Pancreas (tissue), 10 donors: ENCODE results near the gene CLEC19A. TPM values are rescaled to one million over a fixed set of nuclear protein-coding genes. Genes with fewer than 3 reads are reported as not detected.

ENCODE experiments used
- ATAC-seq, 4 donors: fragments of 200-7000 bp; cut with Tn5 transposase; one replicate each; pipeline versions ENCODE4 v1.8.0 to v1.9.1; 2020; ENCODE audit warnings: mild to moderate bottlenecking in 4 of 4, moderate library complexity in 4 of 4
- DNase-seq, 6 donors: peaks; one replicate each; pipeline ENCODE4 v3.0.0-alpha.2; 2020
- FAIRE-seq: peaks from 2 replicates; lab custom pipeline; 2012; peaks lifted over from hg19 to GRCh38; lab: Jason Lieb, UNC
- H3K27ac ChIP-seq, 4 donors: fragments of 200-600 bp; sonication (generic); 1 replicate in 3 of 4; 2 replicates in 1 of 4; pipeline versions ENCODE4 v1.5.0 to v1.8.0; 2020
- H3K27me3 ChIP-seq, 4 donors: fragments of 200-600 bp; one replicate each; pipeline ENCODE4 v1.8.0; 2021
- H3K36me3 ChIP-seq, 3 donors: fragments of 200-600 bp; sonication (generic) in 1 of 3; one replicate each; pipeline versions ENCODE4 v1.5.0 to v1.8.0; 2020 to 2021
- H3K4me1 ChIP-seq, 3 donors: fragments of 200-600 bp; one replicate each; pipeline ENCODE4 v1.8.0; 2021
- H3K4me3 ChIP-seq, 4 donors: fragments of 200-600 bp; sonication (generic) in 2 of 4; one replicate each; pipeline versions ENCODE4 v1.5.0 to v1.8.0; 2020 to 2021
- H3K9me3 ChIP-seq, 4 donors: fragments of 200-600 bp; one replicate each; pipeline ENCODE4 v1.8.0; 2021
- CTCF ChIP-seq, 4 donors: fragments of 200-600 bp; sonication (generic) in 3 of 4; IDR thresholded peaks; one replicate each; pipeline versions ENCODE4 v1.5.0 to v1.8.0; 2021; ENCODE audit warnings: antibody characterized with exemption in 4 of 4
- WGBS, 2 donors: extraction: QIAGEN DNeasy Blood & Tissue Kit; methylation state at CpG; one replicate each; pipeline ENCODE4 v1.1.7; 2013; 5-methylcytosine and 5-hydroxymethylcytosine counted together
- intact Hi-C, 3 donors: fragments of 100-400 bp; cut with DNase I; formaldehyde crosslinking; loops; one replicate each; pipeline versions ENCODE4 v1.11.1 to v1.14.2; 2022
- polyA plus RNA-seq, 2 donors: library from polyadenylated mRNA; stranded (reverse); fragments of 200-250 nt; gene quantifications; one replicate each; pipeline ENCODE4 v1.2.3, GENCODE V29; 2013
- total RNA-seq, 6 donors: library from RNA; stranded (reverse); fragmentation: NEBNext Ultra II Directional in 4 of 6; extraction: Animal tissue kit (Norgen Biotek cat#: 25700) in 4 of 6; gene quantifications; one replicate each; pipeline versions ENCODE4 v1.2.1 to v1.2.4, GENCODE V29; 2021 to 2023
- donor health status: healthy with polysubstance abuse.
- donor health status: DM: no; HTN: no; CAD: no; lungs with moderate emphysema.
- donor health status: DM: no; HTN: no; CAD: no.
- donor health status: control.
- donor health status: control.
- donor health status: Bipolar disorder and iron deficiency.
- donor health status: DM: yes; HTN: yes; CAD: no.
- donor health status: DM: no; HTN: no; CAD: no.
- donor health status: DM: no; HTN: no; CAD: no.
- donor health status: DM: yes; HTN: yes; CAD: no.

Gene CLEC19A
- total and polyA plus RNA-seq, 8 donors: 0.09 TPM; not detected in 7

GRCh38 chr16:19252904-19253303, 32.6 kb upstream of the CLEC19A start:
- no peak for ATAC-seq
- Histone ChIP-seq H3K27ac (no peak overlapping the region), H3K27me3 (no peaks in the 10 kb centered on the region), H3K36me3 (no peaks in the 10 kb centered on the region), H3K4me1 (no peaks in the 10 kb centered on the region), H3K4me3 (no peak overlapping the region), H3K9me3 (no peaks in the 10 kb centered on the region)
- no peak for DNase-seq
- 77 to 91% methylated on average over 2 of the region's 2 CpGs for WGBS, 2 donors
- intact Hi-C loops: no loop called here
- FAIRE-seq: no peak
- no peak for TF ChIP-seq CTCF (IDR thresholded peaks at IDR 0.05)

- Histone ChIP-seq H3K27ac (no peak overlapping the region), H3K9me3 (no peaks in the 10 kb centered on the region), H3K4me1 (no peaks in the 10 kb centered on the region), H3K4me3 (no peak overlapping the region), H3K36me3 (no peaks in the 10 kb centered on the region), H3K27me3 (no peaks in the 10 kb centered on the region)
- no peak for ATAC-seq
- 68 to 79% methylated on average over 4 of the region's 4 CpGs for WGBS, 2 donors
- FAIRE-seq: no peak
- TF ChIP-seq CTCF (IDR thresholded peaks at IDR 0.05): no peak
- DNase-seq: no peak
- intact Hi-C loops: no loop called here
Observed at GRCh38 chr16:19254611-19255010, 30.9 kb upstream of the CLEC19A start.

- DNase-seq (no peak), ATAC-seq (no peak), FAIRE-seq (no peak)
- Histone ChIP-seq H3K36me3 (no peaks in the 10 kb centered on the region), H3K4me3 (no peak overlapping the region), H3K27me3 (no peaks in the 10 kb centered on the region), H3K9me3 (no peaks in the 10 kb centered on the region), H3K27ac (no peak overlapping the region), H3K4me1 (no peaks in the 10 kb centered on the region)
- no peak for TF ChIP-seq CTCF (IDR thresholded peaks at IDR 0.05)
- 74 to 95% methylated on average over 4 of the region's 4 CpGs for WGBS, 2 donors
- intact Hi-C loops: no loop called here
Observed at GRCh38 chr16:19264123-19264673, 21.3 kb upstream of the CLEC19A start.

GRCh38 chr16:19265380-19265930, 20.1 kb upstream of the CLEC19A start:
- intact Hi-C loops: no loop called here
- ATAC-seq: no peak
- DNase-seq: no peak
- no peak for TF ChIP-seq CTCF (IDR thresholded peaks at IDR 0.05)
- FAIRE-seq: no peak
- no peaks in the 10 kb centered on the region for H3K27me3 ChIP-seq
- no peaks in the 10 kb centered on the region for H3K9me3 ChIP-seq
- no peak overlapping the region for H3K4me3 ChIP-seq
- H3K4me1 ChIP-seq: no peaks in the 10 kb centered on the region
- no peaks in the 10 kb centered on the region for H3K36me3 ChIP-seq
- WGBS, 2 donors: 71 to 78% methylated on average over 9 of the region's 9 CpGs
- H3K27ac ChIP-seq: no peak overlapping the region

GRCh38 chr16:19266774-19267173, 18.8 kb upstream of the CLEC19A start:
- Histone ChIP-seq H3K4me3 (no peak overlapping the region), H3K27me3 (no peaks in the 10 kb centered on the region)

More at GRCh38 chr16:19266774-19267173, 18.8 kb upstream of the CLEC19A start:
- Histone ChIP-seq H3K9me3 (no peaks in the 10 kb centered on the region), H3K27ac (no peak overlapping the region), H3K36me3 (no peaks in the 10 kb centered on the region), H3K4me1 (no peaks in the 10 kb centered on the region)
- no peak for TF ChIP-seq CTCF (IDR thresholded peaks at IDR 0.05)
- DNase-seq (no peak), FAIRE-seq (no peak), ATAC-seq (no peak)
- intact Hi-C loops: no loop called here
- WGBS, 2 donors: 85 to 92% methylated on average over 11 of the region's 11 CpGs
